T-cell (primary cell): ENCODE results near the gene MYH11. TPM values are rescaled to one million over a fixed set of nuclear protein-coding genes. Genes with fewer than 3 reads are reported as not detected.

Experiments used
- ATAC-seq, 4 experiments: fragments of 200-7000 bp in 3 of 4; fragments of 150-1000 bp in 1 of 4; cut with Tn5 transposase; replicated peaks in 1 of 4; 1 replicate in 3 of 4; 2 replicates in 1 of 4; pipeline ENCODE4 v1.10.0; 2021; ENCODE audit warnings: moderate library complexity in 3 of 4, mild to moderate bottlenecking in 2 of 4, moderate number of reproducible peaks in 1 of 4
- CTCF ChIA-PET, 2 donors: fragments of 300-600 bp; sonication (Branson Sonifier 250); formaldehyde crosslinking; loops; one replicate each; lab custom pipeline; 2022; ENCODE audit warnings: antibody characterized with exemption in 2 of 2; lab: Charles Lee
- POLR2A ChIA-PET, 2 donors: fragments of 300-600 bp; sonication (Branson Sonifier 250); formaldehyde crosslinking; loops; one replicate each; lab custom pipeline; 2022; ENCODE audit warnings: antibody characterized with exemption in 2 of 2; lab: Charles Lee
- DNase-seq, 35 experiments: peaks; one replicate each; pipeline versions ENCODE4 v3.0.0 to v3.0.0-alpha.2; 2013 to 2023
- H3K27ac ChIP-seq: one replicate; pipeline ENCODE4 v1.5.1; 2013; ENCODE audit warnings: low read length
- H3K27me3 ChIP-seq, 2 experiments: replicated peaks in 1 of 2; 1 replicate in 1 of 2; 2 replicates in 1 of 2; pipeline versions ENCODE4 v1.6.1 to v1.7.0; 2013; ENCODE audit warnings: low read length in 1 of 2, mixed read lengths in 1 of 2; ENCODE audit not compliant: control insufficient read depth in 2 of 2, insufficient read depth in 2 of 2; ENCODE audit errors: extremely low read depth in 1 of 2
- H3K36me3 ChIP-seq, 2 donors: 1 replicate in 1 of 2; 2 replicates in 1 of 2; pipeline versions ENCODE4 v1.6.1 to v1.7.0; 2013; ENCODE audit warnings: low read length in 1 of 2; ENCODE audit not compliant: control insufficient read depth in 2 of 2, insufficient read depth in 1 of 2; ENCODE audit errors: extremely low read depth in 1 of 2
- H3K4me1 ChIP-seq, 2 experiments: 1 replicate in 1 of 2; 2 replicates in 1 of 2; pipeline versions ENCODE4 v1.6.1 to v1.7.0; 2013; ENCODE audit warnings: low read length in 2 of 2, mixed read lengths in 1 of 2; ENCODE audit not compliant: insufficient read depth in 2 of 2, control insufficient read depth in 1 of 2; ENCODE audit errors: extremely low read depth in 1 of 2
- H3K4me3 ChIP-seq, 2 donors: 1 replicate in 1 of 2; 2 replicates in 1 of 2; pipeline versions ENCODE4 v1.5.1 to v1.7.0; 2013; ENCODE audit warnings: mild to moderate bottlenecking in 2 of 2, low read length in 1 of 2, moderate library complexity in 1 of 2; ENCODE audit not compliant: control insufficient read depth in 1 of 2; ENCODE audit errors: extremely low read depth in 1 of 2
- H3K9me3 ChIP-seq: 2 replicates; pipeline ENCODE4 v1.7.0; 2013
- H3K27ac Mint-ChIP-seq, 2 donors: one replicate each; pipeline ENCODE4 v1.8.0; 2020 to 2021; ENCODE audit warnings: mild to moderate bottlenecking in 2 of 2, mixed read lengths in 2 of 2
- H3K27me3 Mint-ChIP-seq, 2 donors: one replicate each; pipeline ENCODE4 v1.8.0; 2021 to 2022; ENCODE audit warnings: mixed read lengths in 2 of 2
- H3K36me3 Mint-ChIP-seq: one replicate; pipeline ENCODE4 v1.8.0; 2021; ENCODE audit warnings: mixed read lengths
- H3K4me1 Mint-ChIP-seq, 3 donors: one replicate each; pipeline ENCODE4 v1.8.0; 2020 to 2022; ENCODE audit warnings: mixed read lengths in 3 of 3, mild to moderate bottlenecking in 1 of 3
- H3K4me3 Mint-ChIP-seq, 3 donors: one replicate each; pipeline ENCODE4 v1.8.0; 2020 to 2022; ENCODE audit warnings: mild to moderate bottlenecking in 3 of 3, mixed read lengths in 3 of 3, moderate library complexity in 3 of 3
- H3K9me3 Mint-ChIP-seq, 3 donors: one replicate each; pipeline ENCODE4 v1.8.0; 2020 to 2022; ENCODE audit warnings: mixed read lengths in 3 of 3
- WGBS: methylation state at CpG from one replicate; pipeline ENCODE4 v1.1.5; 2013; ENCODE audit warnings: missing lambda C conversion rate; ENCODE audit not compliant: insufficient coverage; 5-methylcytosine and 5-hydroxymethylcytosine counted together
- total RNA-seq, 35 experiments: library from RNA in 6 of 35; stranded (reverse) in 6 of 35; fragments of 120-200 nt in 1 of 35; gene quantifications; one replicate each; pipeline versions ENCODE4 v1.2.1 to v1.2.4 and lab custom pipeline; 2013 to 2026

The MYH11 gene
- total RNA-seq, 5 donors from 2014 or later (not counting 1 experiment from before 2014, with no cell fraction given), result 0.56 to 0.93 (median 0.66) TPM; not detected in 2

DNA sequence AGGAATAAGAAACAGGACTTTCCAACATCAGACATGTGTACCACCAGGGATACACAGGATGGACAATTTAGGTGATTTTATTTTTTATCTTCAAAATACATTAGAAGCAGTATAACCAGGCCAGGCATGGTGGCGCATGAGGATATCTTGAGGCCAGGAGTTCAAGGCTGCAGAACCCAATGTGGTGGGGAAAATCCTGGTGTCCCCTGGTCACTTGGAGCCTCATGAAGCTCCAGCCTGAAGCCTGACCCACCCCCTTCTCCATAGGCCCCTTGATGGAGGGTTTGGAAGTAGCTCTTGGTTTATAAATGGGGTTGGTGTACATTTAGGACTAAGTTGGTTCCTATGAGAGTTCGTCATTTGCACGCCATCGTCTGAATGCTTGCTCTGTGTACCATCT lies 88.6 kb downstream of the MYH11 start:
- ATAC-seq (no peak), DNase-seq (no peak)
- no peaks in the 10 kb centered on the region for H3K36me3 ChIP-seq
- H3K27me3 ChIP-seq, result peaks cover 0 to 7% of the 10 kb centered on the region in 2 experiments
- Mint-ChIP-seq H3K9me3 (peaks cover 0 to 3% (median 0%) of the 10 kb centered on the region in 3 donors), H3K27ac (no peak overlapping the region), H3K27me3 (peaks cover 5 to 7% of the 10 kb centered on the region in 2 donors), H3K36me3 (no peaks in the 10 kb centered on the region), H3K4me3 (no peak overlapping the region), H3K4me1 (no peaks in the 10 kb centered on the region)
- H3K27ac ChIP-seq, result no peak overlapping the region
- WGBS, result no CpG with 5 or more reads among the region's 4 CpGs
- POLR2A ChIA-PET, result no interaction called here
- H3K4me1 ChIP-seq, result no peaks in the 10 kb centered on the region
- no peaks in the 10 kb centered on the region for H3K9me3 ChIP-seq
- no peak overlapping the region for H3K4me3 ChIP-seq
- CTCF ChIA-PET, result no interaction called here

DNA sequence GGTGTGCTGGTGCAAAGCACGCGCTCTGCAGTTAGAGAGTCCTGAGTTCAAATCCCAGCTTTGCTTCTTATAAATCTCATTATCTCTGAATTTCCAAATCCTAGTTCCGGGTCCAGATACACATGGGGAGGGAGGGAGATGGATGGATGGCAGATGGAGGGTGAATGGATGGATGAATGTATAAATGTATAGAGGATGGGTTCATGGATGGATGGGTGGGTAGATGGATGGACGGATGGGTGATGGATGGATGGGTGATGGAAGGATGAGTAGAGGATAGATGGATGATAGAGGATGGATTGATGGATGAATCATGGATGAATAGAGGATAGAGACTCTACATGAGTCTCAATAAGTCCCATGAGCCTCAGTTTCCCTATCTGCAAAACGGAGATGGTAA lies 89.9 kb downstream of the MYH11 start:
- Mint-ChIP-seq H3K36me3 (no peaks in the 10 kb centered on the region), H3K27me3 (peaks cover 9 to 14% of the 10 kb centered on the region in 2 donors), H3K4me1 (no peaks in the 10 kb centered on the region), H3K4me3 (no peak overlapping the region), H3K27ac (no peak overlapping the region), H3K9me3 (peaks cover 0 to 3% (median 0%) of the 10 kb centered on the region in 3 donors)
- Histone ChIP-seq H3K9me3 (no peaks in the 10 kb centered on the region), H3K4me1 (no peaks in the 10 kb centered on the region), H3K36me3 (no peaks in the 10 kb centered on the region), H3K27me3 (peaks cover 0 to 11% of the 10 kb centered on the region in 2 experiments), H3K4me3 (no peak overlapping the region), H3K27ac (no peak overlapping the region)
- no peak for ATAC-seq
- ChIA-PET POLR2A (interaction anchor here in 1 of 2 donors (0.6 kb wide), 1 partner anchor 32 kb away, joined by 8 read pairs; no protein-coding TSS in a partner anchor), CTCF (interaction anchor here in 1 of 2 donors (2.1 kb wide), 1 partner anchor 361 kb away, joined by 11 read pairs; no protein-coding TSS in a partner anchor)
- DNase-seq, result no peak
- 93% methylated on average over 3 of the region's 5 CpGs for WGBS

DNA sequence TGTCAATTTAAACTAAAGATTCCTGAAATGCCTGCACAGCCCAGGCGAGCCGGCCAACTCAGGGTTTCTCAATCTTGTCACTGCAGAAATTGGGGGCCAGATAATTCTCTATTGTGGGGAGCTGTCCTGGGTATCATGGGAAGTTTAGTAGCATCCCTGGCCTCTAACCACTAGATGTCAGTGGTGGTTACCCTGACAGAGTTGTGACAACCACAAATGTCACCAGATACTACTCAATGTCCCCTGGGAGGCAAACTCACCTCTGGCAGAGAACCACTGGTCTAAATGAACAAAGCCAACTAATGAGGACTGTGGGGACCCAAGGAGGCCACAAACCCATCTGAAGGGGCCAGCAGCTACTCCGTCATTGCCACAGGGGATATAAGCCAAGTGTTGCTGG lies 90.9 kb downstream of the MYH11 start:
- POLR2A ChIA-PET, result no interaction called here
- peak; percentile 32 to 67 (median 59) for ATAC-seq

DNA sequence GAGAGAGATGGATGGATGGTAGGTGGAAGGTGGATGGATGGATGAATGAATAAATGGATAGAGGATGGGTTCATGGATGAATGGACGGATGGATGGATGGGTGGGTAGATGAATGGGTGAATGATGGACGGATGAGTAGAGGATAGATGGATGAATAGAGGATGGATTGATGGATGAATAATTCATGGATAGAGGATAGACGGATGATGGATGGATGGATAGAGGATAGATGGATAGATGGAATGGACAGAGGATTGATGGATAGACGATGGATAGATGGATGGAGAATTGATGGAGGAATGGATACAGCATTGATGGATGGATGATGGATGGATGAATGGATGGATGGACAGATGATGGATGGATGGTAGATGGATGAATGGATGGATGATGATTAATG lies 91.7 kb downstream of the MYH11 start:
- ChIA-PET POLR2A (no interaction called here), CTCF (interaction anchor here in 1 of 2 donors (2.1 kb wide), 1 partner anchor 362 kb away, joined by 11 read pairs; no protein-coding TSS in a partner anchor)
- Mint-ChIP-seq H3K9me3 (peaks cover 0 to 3% (median 0%) of the 10 kb centered on the region in 3 donors), H3K27me3 (peaks cover 15 to 21% of the 10 kb centered on the region in 2 donors), H3K4me1 (peaks cover 0 to 3% (median 0%) of the 10 kb centered on the region in 3 donors), H3K4me3 (no peak overlapping the region), H3K27ac (no peak overlapping the region), H3K36me3 (no peaks in the 10 kb centered on the region)
- H3K36me3 ChIP-seq, result no peaks in the 10 kb centered on the region
- no peak overlapping the region for H3K27ac ChIP-seq
- DNase-seq (no peak), ATAC-seq (no peak)
- H3K27me3 ChIP-seq, result peaks cover 0 to 11% of the 10 kb centered on the region in 2 experiments
- H3K4me1 ChIP-seq, result no peaks in the 10 kb centered on the region
- WGBS, result 77% methylated on average over 4 of the region's 4 CpGs
- no peak overlapping the region for H3K4me3 ChIP-seq
- H3K9me3 ChIP-seq, result no peaks in the 10 kb centered on the region

More for the DNA sequence above, 90.9 kb downstream of the MYH11 start:
- Histone ChIP-seq H3K27me3 (peaks cover 0 to 11% of the 10 kb centered on the region in 2 experiments), H3K27ac (no peak overlapping the region), H3K4me3 (no peak overlapping the region), H3K36me3 (no peaks in the 10 kb centered on the region), H3K9me3 (no peaks in the 10 kb centered on the region), H3K4me1 (no peaks in the 10 kb centered on the region)
- H3K27me3 Mint-ChIP-seq, result peaks cover 12 to 18% of the 10 kb centered on the region in 2 donors
- DNase-seq, result peak in 17 of 35 experiments; percentile 1 to 59 (median 12)
- 42% methylated on average over 3 of the region's 3 CpGs for WGBS
- H3K27ac Mint-ChIP-seq, result no peak overlapping the region
- H3K9me3 Mint-ChIP-seq, result peaks cover 0 to 3% (median 0%) of the 10 kb centered on the region in 3 donors
- no peaks in the 10 kb centered on the region for H3K36me3 Mint-ChIP-seq
- CTCF ChIA-PET, result interaction anchor here in 1 of 2 donors (0.7 to 2.1 kb wide), 2 partner anchors 172 to 362 kb away, joined by 3 to 11 read pairs; no protein-coding TSS in a partner anchor
- H3K4me3 Mint-ChIP-seq, result no peak overlapping the region
- H3K4me1 Mint-ChIP-seq, result no peaks in the 10 kb centered on the region

DNA sequence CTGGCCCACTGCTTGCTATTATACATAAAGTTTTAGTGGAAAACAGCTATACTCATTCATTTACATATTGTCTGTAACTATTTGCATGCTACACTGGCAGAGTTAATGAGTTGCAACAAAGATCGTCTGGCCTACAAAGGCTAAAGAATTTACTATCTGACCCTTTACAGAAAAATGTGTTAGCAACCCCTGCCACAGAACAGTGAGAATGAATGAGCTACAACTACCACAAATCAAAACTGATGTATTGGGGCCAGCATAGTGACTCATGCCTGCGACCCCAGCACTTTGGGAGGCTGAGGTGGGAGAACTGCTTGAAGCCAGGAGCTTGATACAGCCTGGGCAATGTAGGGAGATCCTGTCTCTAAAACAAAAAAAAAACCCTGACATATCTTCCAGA lies 92.7 kb downstream of the MYH11 start:
- H3K4me1 Mint-ChIP-seq, result peaks cover 0 to 6% (median 0%) of the 10 kb centered on the region in 3 donors
- peaks cover 0 to 18% of the 10 kb centered on the region in 2 experiments for H3K27me3 ChIP-seq

DNA sequence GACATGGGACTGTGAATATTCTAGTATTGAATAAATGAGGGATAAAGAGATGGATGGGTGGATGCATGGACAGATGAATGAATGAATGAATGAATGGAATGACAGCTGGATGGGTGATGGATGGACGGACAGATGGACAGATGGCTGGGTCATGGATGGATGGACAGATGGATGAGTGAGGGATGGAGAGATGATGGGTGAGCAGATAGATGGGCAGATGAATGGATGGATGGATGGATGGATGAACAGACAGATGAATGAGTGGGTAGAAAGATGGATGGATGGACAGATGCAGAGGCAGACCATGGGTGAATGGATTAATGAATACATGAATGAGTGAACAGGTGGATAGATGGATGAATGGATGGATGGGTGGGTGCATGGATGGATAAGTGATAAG lies 96.7 kb downstream of the MYH11 start:
- Mint-ChIP-seq H3K4me1 (peaks cover 2 to 11% (median 6%) of the 10 kb centered on the region in 3 donors), H3K36me3 (no peaks in the 10 kb centered on the region), H3K27me3 (peaks cover 14 to 24% of the 10 kb centered on the region in 2 donors), H3K9me3 (no peaks in the 10 kb centered on the region), H3K4me3 (no peak overlapping the region), H3K27ac (no peak overlapping the region)
- ChIA-PET POLR2A (no interaction called here), CTCF (no interaction called here)
- Histone ChIP-seq H3K9me3 (no peaks in the 10 kb centered on the region), H3K36me3 (no peaks in the 10 kb centered on the region), H3K4me3 (no peak overlapping the region), H3K27ac (no peak overlapping the region), H3K27me3 (peaks cover 0 to 30% of the 10 kb centered on the region in 2 experiments), H3K4me1 (peaks cover 0 to 14% of the 10 kb centered on the region in 2 experiments)
- ATAC-seq, result no peak
- DNase-seq, result no peak
- 81% methylated on average over 1 of the region's 1 CpG for WGBS

More for the DNA sequence above, 92.7 kb downstream of the MYH11 start:
- Mint-ChIP-seq H3K27ac (no peak overlapping the region), H3K9me3 (peaks cover 0 to 3% (median 0%) of the 10 kb centered on the region in 3 donors), H3K27me3 (peaks cover 17 to 26% of the 10 kb centered on the region in 2 donors), H3K4me3 (no peak overlapping the region), H3K36me3 (no peaks in the 10 kb centered on the region)
- no peak overlapping the region for H3K27ac ChIP-seq
- no peak overlapping the region for H3K4me3 ChIP-seq
- POLR2A ChIA-PET, result no interaction called here
- CTCF ChIA-PET, result no interaction called here
- H3K9me3 ChIP-seq, result no peaks in the 10 kb centered on the region
- WGBS, result no CpG with 5 or more reads among the region's 2 CpGs
- no peaks in the 10 kb centered on the region for H3K36me3 ChIP-seq
- H3K4me1 ChIP-seq, result no peaks in the 10 kb centered on the region
- no peak for DNase-seq
- ATAC-seq, result no peak
